Heart left ventricle (tissue), 13 donors: ENCODE measurements around the gene MAPK8IP3.

Experiments
- CTCF ChIP-seq, 12 donors: fragments of 200-600 bp; sonication (generic) in 4 of 12; IDR thresholded peaks; one replicate each; pipeline versions ENCODE4 v1.5.0 to v1.8.0; 2018 to 2022; ENCODE audit warnings: antibody characterized with exemption in 12 of 12, mild to moderate bottlenecking in 5 of 12
- POLR2A ChIP-seq, 2 donors: fragments of 450-650 bp; IDR thresholded peaks; one replicate each; pipeline ENCODE4 v1.6.1; 2017; ENCODE audit warnings: antibody characterized with exemption in 2 of 2, mild to moderate bottlenecking in 2 of 2, moderate library complexity in 2 of 2
- donor health status: ischemic (EF 13 %, LVEDD 7.1; RV severe dilation, severe dysfunction).
- donor health status: DM: no; HTN: yes; CAD: no.
- donor health status: DM: no; HTN: no; CAD: no.
- donor health status: ischemic (EF 25% LVEDD 6.9; RV normal size, moderate dysfunction).
- donor health status: ischemic (EF 25% LVEDD 5.7; RV mildly dilated, moderate dysfunction).
- donor health status: ischemic (EF 35%, LVEDD 5.7; RV mildly dilated, moderate dysfunction).
- donor health status: nonischemic (EF 11% LVEDD 7.7; RV severe dilation, severe dysfunction).
- donor health status: DM: yes; HTN: yes; CAD: no.
- donor health status: PGD.
- donor health status: ischemic (EF 29% LVEDD 5.4; RV normal size, mild dysfunction).
- donor health status: nonischemic (EF 23%, LVEDD 6.1; RV moderate dilation, normal function).

DNA sequence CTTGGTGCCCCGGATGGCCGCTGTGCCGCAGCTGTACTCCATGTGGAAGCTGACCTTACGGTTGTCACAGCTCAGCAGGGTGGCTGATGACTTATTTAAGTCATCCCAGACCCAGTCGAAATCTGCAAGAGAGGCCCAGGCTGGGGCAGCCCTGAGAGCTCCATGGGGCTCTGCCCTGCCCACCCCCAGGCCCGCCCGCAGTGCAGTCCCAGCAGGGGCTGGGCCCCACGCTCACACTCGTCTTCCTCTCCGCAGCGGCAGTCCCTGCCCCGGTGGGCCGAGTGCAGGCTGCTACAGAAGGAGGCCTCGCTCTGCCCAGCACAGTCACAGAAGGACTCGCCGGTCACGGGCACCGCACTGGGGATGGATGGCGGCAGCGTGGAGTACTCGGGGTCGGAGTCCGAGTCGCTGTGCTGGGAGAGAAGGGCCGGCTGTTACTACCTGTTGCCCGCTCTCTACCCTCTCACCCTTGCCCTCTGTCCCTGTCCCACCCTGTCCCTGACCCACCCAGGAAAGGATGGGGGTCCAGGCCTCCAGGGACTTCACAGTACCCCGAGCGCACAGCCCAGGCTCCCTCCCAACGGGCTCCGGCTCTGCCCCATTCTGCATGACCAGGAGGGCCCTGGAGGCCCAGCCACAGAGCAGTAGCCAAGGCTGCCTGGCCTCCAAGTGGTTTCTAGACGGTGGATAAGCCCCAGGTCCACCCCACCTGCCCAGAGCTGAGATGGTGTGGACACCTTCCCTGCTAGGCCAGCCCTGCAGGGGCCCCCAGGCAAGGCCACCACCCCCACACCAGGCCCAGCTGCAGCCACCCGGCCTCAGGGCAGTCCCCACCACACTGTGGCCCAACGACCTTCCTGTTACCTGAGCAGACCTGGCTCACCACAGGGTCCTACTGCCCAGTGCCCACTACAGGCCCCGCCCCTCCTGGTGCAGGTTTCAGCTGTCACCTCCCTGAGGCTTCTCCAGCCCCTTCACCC is 72.5 kb downstream of the MAPK8IP3 start:
- TF ChIP-seq CTCF (IDR thresholded peaks at IDR 0.05) (no peak), POLR2A (IDR thresholded peaks at IDR 0.05) (no peak)
